ENCODE results near the gene HPCAL1. TPM values are rescaled to one million over a fixed set of nuclear protein-coding genes. Genes with fewer than 3 reads are reported as not detected.

HPCAL1 gene
- polyA plus RNA-seq, 3 donors: 30.0 to 44.2 (median 37.2) TPM

- no peak overlapping the region for H3K27ac ChIP-seq (ENCODE audit: low read depth, low read length)
- 52 to 93% (median 92%) methylated on average over 16 of the region's 16 CpGs for WGBS, 3 donors
Measured at GRCh38 chr2:10355471-10356438, 53.1 kb downstream of the HPCAL1 start.

GRCh38 chr2:10356439-10356811 is 53.7 kb downstream of the HPCAL1 start:
- 55 to 85% (median 81%) methylated on average over 8 of the region's 8 CpGs for WGBS, 3 donors
- no peak overlapping the region for H3K27ac ChIP-seq (ENCODE audit: low read depth, low read length)

DNA sequence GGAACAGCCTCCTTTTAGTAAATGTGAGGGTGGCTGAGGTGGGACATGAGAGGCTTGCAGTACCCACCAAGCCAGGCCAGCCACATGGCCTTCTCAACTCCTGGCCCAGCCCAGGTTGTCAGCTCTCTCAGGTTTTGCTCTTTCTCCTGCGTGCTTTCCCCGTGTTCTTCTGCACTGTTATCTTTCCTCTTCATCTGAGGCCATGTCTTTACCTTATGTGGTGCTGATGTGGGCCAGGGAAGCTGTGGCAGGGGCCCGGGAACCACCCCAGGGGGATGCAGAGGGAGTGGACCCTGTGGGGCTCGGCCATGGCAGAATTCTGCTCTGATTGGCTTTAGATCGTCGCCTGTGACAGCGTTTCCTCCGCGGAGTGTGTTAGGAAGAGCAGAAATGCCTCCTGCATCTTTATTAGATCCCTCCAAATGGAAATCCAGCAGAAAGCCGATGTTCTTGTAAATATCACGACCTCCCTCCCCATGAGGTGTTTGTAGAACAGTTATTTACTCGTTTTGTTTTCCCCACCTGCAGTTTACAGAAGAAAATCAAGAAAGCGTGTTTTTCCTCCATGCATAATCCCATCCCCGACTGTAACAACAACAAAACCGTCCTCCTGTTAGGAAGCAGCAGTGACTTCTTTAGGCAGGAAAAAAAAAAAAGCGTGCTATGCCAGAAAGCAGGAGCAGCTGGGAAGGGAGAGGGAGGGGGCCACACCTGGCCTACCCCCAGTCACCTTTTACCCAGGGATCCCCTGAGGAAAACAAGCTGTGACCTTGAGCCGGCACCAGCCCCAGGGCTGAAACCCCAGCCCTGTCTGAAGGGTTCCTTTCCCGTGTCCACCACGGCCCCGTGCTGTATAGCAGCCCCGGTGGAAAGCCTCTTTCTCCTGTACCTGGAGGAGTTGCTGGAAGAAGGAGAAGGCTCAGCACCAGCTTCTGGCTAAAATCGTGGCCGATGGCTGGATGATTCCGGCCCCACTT is 54.8 kb downstream of the HPCAL1 start:
- no peak overlapping the region for H3K27ac ChIP-seq (ENCODE audit: low read depth, low read length)
- 57 to 89% (median 85%) methylated on average over 24 of the region's 24 CpGs for WGBS, 3 donors

GRCh38 chr2:10359246-10359645 is 56.5 kb downstream of the HPCAL1 start:
- H3K27ac ChIP-seq (ENCODE audit: low read depth, low read length): no peak overlapping the region
- 94 to 97% (median 96%) methylated on average over 8 of the region's 8 CpGs for WGBS, 3 donors

GRCh38 chr2:10359731-10360329 is 57.1 kb downstream of the HPCAL1 start:
- 92 to 95% (median 93%) methylated on average over 21 of the region's 21 CpGs for WGBS, 3 donors
- H3K27ac ChIP-seq (ENCODE audit: low read depth, low read length): no peak overlapping the region

DNA sequence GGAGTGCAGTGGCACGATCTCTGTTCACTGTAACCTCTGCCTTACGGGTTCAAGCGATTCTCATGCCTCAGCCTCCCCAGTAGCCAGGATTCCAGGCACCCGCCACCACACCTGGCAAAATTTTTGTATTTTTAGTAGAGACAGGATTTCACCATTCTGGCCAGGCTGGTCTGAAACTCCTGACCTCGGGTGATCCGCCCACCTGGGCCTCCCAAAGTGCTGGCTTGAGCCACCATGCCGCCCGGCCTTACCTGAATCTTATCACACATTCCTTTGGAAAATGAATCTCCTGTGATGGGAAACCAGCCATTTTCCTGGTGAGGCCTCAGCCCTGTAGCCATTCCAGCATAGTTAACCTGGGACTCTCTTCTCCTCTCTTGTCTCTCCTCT is 57.8 kb downstream of the HPCAL1 start:
- no peak overlapping the region for H3K27ac ChIP-seq (ENCODE audit: low read depth, low read length)
- 80 to 91% (median 87%) methylated on average over 8 of the region's 8 CpGs for WGBS, 3 donors

DNA sequence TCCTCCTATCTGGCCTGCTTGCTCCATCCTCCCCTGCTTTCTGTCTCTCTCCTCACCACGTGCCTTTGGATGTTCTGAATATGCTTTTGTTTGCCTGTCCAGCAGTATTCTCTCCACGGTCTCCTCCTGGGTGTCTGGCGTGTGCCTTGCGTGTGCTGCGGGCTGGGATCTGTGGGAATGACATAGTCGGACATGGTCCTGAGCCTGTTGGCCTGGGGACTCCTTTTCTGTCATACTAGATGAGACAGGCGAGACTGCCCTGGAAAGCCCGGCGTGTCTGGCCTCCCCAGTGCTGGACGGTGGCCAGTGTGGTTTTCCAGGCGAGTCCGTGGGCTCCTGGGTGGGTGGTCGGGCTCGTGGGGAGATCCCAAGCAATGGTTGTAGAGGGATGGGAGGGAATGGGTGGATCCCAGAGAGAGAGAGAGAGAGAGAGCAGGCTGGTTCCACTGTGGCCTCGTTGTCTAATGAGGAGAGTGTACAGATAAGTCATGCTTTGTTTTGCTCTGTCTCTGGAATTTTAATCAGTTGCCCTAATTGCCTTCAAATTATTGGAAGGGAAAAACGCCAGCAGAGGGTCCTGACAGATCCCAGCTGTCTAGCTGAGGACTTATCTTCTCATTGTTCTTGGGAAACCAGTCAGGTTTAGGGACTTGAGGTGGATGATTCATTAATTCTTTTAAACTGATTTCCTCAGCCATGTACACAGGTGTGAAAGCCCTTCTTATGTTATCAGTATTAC is 58.3 kb downstream of the HPCAL1 start:
- WGBS, 3 donors: 64 to 68% (median 66%) methylated on average over 16 of the region's 16 CpGs
- H3K27ac ChIP-seq (ENCODE audit: low read depth, low read length): no peak overlapping the region

- 54 to 83% (median 83%) methylated on average over 14 of the region's 14 CpGs for WGBS, 3 donors
- no peak overlapping the region for H3K27ac ChIP-seq (ENCODE audit: low read depth, low read length)
Measured at GRCh38 chr2:10362096-10362897, 59.6 kb downstream of the HPCAL1 start.

DNA sequence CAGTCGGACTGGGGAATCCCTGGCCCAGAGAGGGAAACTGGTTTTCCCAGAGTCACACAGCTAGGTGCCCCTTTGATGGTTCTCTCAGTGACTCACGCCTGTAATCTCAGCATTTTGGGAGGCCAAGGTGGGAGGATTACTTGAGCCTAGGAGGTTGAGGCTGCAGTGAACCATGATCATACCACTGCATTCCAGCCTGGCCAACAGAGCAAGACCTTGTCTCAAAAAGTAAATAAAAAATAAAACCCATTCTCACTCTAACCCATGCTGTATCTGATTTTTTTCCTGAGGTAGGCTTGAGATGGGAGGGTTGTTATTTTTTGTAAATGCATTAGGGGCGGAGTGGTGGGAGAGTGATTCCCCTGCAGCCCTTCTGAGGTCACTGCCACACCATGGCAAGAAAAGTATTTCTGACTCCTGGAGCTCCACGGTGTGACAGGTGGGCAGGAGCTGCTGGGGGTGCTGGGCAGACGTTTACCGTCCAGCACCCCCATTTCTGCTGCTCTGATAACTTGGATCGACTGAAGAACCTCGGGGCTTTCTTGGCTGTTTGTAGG is 60.3 kb downstream of the HPCAL1 start:
- WGBS, 3 donors: 86 to 93% (median 91%) methylated on average over 8 of the region's 8 CpGs
- no peak overlapping the region for H3K27ac ChIP-seq (ENCODE audit: low read depth, low read length)

DNA sequence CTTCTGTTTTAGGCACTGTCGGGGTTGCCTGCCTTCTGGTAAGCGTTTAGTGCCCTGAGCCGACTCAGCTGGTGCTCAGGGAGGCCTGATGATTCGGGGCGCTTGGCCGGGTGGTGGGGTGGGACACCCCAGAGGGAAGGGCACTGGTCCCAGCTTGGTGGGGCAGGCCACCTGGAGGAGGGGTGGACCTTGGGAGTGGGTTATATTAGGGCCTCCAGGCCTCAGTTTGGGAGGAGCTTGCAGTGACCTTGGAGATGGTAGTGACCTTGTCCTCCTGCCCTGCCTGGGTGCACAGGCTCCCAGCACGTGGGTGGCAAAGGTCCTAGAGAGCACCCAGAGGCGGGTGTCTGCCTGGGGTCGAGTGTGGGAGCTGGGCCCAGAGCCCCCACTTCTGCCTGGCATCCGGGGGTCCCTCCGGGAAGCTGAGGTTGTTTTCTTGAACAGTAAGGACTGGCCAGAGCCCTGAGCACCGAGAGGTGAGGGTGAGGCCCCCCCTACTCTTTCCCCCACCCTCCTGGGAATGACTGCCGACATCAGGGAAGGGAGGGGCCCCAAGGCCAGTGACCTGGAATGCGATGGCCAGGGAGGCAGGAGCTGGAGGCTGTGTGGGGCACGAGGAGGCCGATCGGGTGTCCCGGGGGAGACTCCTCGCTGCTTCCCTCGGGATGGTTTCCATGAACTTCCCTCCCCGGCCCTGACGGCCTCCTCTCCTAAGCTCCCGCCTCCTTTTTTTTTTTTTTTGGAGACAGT is 61.3 kb downstream of the HPCAL1 start:
- no peak overlapping the region for H3K27ac ChIP-seq (ENCODE audit: low read depth, low read length)
- WGBS, 3 donors: 74 to 86% (median 85%) methylated on average over 20 to 23 of the region's 23 CpGs

- WGBS, 3 donors: 78 to 92% (median 89%) methylated on average over 12 of the region's 12 CpGs
- H3K27ac ChIP-seq (ENCODE audit: low read depth, low read length): no peak overlapping the region
Measured at GRCh38 chr2:10365412-10365811, 62.7 kb downstream of the HPCAL1 start.

- no peak overlapping the region for H3K27ac ChIP-seq (ENCODE audit: low read depth, low read length)
Measured at GRCh38 chr2:10366601-10367270, 64.0 kb downstream of the HPCAL1 start.

DNA sequence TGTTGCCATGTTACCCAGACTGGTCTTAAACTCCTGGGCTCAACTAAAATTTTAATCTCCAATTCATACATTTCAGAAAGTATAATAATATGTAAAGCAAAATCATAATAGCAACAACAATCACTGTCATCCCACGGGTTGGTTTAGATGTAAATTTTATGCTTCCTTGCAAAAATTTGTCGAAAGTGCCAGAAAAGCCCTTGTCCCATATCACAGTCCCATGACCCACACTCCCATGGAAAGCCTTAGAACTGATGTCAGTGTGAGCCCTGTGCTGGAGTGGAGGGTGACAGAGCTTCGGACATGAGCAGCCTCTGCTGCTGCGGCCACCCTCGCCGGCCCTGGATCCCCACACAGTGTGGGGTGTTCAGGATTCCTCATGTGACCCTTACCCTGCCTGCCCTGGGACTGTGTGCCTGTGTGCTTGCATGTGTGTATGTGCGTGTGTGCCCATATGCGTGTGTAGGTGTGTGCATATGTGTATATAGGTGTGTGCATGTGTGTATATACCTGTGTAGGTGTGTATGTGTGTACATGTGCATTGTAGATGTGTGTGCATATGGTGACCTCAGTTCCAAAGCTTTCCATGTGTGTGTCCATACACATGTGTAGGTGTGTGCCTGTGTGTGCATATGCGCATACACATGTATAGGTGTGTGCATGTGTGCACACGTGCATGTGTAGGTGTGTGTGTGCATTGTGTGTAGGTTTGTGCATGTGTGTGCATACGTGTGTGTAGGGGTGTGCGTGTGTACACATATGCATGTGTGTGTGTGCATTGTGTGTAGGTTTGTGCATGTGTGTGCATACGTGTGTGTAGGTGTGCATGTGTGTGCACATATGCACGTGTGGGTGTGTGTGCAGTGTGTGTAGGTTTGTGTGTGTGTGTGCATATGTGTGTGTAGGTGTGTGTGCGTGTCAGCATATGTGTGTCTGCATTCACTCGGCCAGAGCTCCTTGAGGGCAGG is 65.1 kb downstream of the HPCAL1 start:
- WGBS, 3 donors: 77 to 92% (median 90%) methylated on average over 16 of the region's 16 CpGs
- H3K27ac ChIP-seq (ENCODE audit: low read depth, low read length): no peak overlapping the region

More at GRCh38 chr2:10366601-10367270, 64.0 kb downstream of the HPCAL1 start:
- WGBS, 3 donors: 66 to 91% (median 90%) methylated on average over 15 of the region's 15 CpGs

DNA sequence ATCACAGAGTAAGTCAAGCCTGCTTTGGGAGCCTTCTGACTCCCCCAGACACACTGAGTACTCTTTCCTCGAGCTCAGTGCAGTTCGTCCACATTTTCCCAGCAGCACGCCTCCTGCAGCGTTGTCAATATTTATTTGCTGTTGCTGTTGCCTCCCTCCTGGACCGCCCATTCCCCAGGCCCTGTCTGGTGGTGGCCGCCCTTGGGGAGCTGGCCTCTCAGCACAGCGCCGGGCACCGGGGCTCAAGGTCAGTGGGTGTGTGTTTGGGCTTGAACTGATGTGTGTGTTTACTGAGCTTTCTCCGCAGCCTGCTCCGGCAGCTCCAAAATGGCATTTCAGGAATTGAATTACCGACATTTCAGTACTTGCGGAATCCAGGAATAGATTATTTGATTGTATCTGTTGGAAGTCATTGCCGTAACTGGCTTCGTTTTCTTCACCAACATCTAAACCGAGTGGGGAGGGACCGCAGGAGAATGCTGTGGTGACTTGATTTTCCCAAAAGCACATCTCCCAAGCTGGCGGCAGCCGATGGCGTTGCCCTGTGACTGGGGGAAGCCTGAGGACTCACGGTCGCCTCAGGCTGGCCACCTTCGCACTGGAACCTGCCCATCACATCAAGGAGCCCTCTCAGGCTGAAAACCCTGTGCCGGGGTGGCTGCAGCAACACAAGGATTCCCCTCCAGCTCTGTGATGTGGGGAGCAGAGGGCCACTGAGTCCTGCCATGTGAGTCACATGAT is 66.0 kb downstream of the HPCAL1 start:
- WGBS, 3 donors: 33 to 91% (median 89%) methylated on average over 24 of the region's 24 CpGs
- no peak overlapping the region for H3K27ac ChIP-seq (ENCODE audit: low read depth, low read length)

Measured in adipose tissue (tissue), 3 donors.